ENCODE data around the gene GOLGB1.

DNA sequence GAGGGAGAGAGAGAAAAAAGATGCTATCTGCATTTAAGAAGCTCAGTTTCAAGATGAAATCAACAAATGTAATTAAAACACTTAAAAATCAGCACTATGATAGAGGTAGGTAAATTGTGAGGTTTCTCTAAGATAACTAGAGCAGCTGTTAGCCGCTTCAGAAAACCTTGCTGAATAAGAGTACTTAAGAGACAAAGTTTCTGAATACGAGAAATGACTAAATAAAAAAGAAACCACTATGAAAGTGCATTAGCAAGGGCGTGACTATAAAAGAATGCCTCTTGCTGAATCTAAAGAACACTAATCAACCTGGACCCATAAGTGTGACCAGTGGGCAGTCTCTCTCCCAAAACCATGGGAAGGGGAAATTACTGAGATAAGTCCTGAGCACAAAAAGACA is 43.5 kb upstream of the GOLGB1 start:
- no peak for TF ChIP-seq POLR2A (IDR thresholded peaks at IDR 0.05)
- TF ChIP-seq, protein P1, sequence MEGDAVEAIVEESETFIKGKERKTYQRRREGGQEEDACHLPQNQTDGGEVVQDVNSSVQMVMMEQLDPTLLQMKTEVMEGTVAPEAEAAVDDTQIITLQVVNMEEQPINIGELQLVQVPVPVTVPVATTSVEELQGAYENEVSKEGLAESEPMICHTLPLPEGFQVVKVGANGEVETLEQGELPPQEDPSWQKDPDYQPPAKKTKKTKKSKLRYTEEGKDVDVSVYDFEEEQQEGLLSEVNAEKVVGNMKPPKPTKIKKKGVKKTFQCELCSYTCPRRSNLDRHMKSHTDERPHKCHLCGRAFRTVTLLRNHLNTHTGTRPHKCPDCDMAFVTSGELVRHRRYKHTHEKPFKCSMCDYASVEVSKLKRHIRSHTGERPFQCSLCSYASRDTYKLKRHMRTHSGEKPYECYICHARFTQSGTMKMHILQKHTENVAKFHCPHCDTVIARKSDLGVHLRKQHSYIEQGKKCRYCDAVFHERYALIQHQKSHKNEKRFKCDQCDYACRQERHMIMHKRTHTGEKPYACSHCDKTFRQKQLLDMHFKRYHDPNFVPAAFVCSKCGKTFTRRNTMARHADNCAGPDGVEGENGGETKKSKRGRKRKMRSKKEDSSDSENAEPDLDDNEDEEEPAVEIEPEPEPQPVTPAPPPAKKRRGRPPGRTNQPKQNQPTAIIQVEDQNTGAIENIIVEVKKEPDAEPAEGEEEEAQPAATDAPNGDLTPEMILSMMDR (IDR thresholded peaks at IDR 0.05): no peak
